Central memory CD8-positive, alpha-beta T cell (primary cell): Measurements from ENCODE around the gene MCAM.
A peak's percentile ranks its signal among the peaks of the same experiment; 100 is the strongest.

ENCODE experiments used
- ATAC-seq: fragments of 150-1000 bp; cut with Tn5 transposase; replicated peaks from 2 replicates; pipeline ENCODE4 v1.10.0; 2022; ENCODE audit warnings: mild to moderate bottlenecking, moderate FRiP score, moderate number of reproducible peaks; ENCODE audit not compliant: poor library complexity, severe bottlenecking; ENCODE audit errors: extremely low read depth
- DNase-seq, 2 donors: peaks; one replicate each; pipeline ENCODE4 v3.0.0; 2021; ENCODE audit warnings: low spot score in 2 of 2
- H3K27ac Mint-ChIP-seq: one replicate; pipeline ENCODE4 v1.8.0; 2022; ENCODE audit warnings: low read depth, mild to moderate bottlenecking, moderate library complexity, mixed read lengths
- H3K27me3 Mint-ChIP-seq: one replicate; pipeline ENCODE4 v1.8.0; 2022; ENCODE audit warnings: mixed read lengths
- H3K36me3 Mint-ChIP-seq: one replicate; pipeline ENCODE4 v1.8.0; 2022; ENCODE audit warnings: mild to moderate bottlenecking, moderate library complexity, mixed read lengths; ENCODE audit not compliant: insufficient read depth
- H3K4me1 Mint-ChIP-seq: one replicate; pipeline ENCODE4 v1.8.0; 2022; ENCODE audit warnings: mixed read lengths
- H3K4me3 Mint-ChIP-seq: one replicate; pipeline ENCODE4 v1.8.0; 2022; ENCODE audit warnings: mild to moderate bottlenecking, moderate library complexity, mixed read lengths
- H3K9me3 Mint-ChIP-seq: one replicate; pipeline ENCODE4 v1.8.0; 2022; ENCODE audit warnings: mixed read lengths

Gene MCAM

DNA sequence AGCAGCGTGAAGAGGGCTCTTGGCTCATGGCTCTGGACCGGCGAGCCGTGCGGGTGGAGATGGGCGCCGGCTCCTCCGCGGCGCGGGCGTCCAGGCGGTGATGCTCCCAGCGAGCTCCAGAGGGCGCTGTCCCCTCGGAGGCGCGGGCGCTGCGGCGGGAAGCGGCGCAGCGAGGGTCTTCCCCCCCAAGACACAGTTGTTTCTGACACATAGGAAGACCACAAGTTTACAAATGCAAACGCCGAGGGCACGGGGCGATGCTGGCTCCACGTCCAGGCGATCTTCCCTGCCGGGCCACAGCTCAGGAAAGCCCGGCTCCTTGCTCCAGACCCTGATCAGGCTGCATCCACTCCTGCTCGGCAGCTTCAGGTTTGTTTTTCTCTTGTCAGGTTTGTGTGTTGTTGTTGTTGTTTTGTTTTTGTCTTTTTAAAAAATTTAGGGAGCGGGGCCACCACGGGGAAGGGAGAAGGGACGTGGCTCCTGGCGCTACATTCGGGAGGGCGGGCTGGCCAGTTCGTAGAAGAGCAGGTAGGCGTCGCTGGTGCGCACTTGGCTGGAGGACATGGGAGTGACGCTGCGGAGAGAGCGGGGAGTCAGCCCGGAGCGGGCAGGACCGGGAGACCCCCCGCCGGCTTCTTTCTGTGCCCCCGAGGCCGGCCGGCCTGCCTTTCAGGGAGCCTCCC is 39.6 kb upstream of the MCAM start:
- peak; percentile 48 to 64 for DNase-seq
- peaks cover 51% of the 10 kb centered on the region for H3K27me3 Mint-ChIP-seq
- ATAC-seq = peak; percentile 92
- no peaks in the 10 kb centered on the region for H3K9me3 Mint-ChIP-seq
- H3K27ac Mint-ChIP-seq = peak overlapping the region; percentile 65
- peaks cover 10% of the 10 kb centered on the region for H3K4me1 Mint-ChIP-seq
- peak overlapping the region; percentile 87 for H3K4me3 Mint-ChIP-seq
- H3K36me3 Mint-ChIP-seq = peaks cover 6% of the 10 kb centered on the region

DNA sequence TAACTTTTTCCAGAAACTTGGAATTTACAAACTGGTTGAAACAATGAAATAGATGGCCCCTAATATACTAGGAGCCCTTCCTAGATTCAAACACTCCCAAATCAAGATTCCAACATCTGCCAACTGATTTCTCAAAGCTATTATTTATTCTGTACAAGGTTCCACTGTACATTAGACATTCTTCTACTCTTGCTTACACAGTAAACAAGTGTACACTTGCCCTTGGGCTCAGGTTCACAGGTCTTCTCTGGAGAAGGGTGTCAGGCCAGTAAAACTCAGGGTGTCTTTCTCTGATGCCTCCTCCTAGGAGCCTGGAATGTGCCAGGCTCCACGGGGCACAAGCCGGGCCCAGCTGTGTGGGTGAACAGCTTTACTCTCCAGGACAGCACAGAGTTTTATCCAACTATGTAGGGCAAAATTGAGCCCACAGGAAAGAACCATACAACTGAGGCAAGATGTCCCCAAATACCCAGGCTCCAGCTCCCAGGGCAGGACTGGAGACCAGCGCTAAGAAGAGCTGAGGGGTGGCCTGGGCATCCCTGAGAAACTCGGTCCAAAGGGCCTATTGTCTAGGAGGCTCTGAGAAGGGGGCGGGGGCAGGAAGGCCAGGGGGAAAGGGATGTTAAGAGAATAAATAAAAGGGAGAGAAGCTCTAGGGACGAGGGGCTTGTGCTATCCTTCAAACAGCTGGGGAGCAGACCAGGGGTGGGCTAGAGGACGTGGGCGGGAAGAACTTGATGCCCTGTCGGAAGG is 38.3 kb upstream of the MCAM start:
- Mint-ChIP-seq H3K27ac (no peak overlapping the region), H3K27me3 (peaks cover 60% of the 10 kb centered on the region), H3K4me1 (peaks cover 10% of the 10 kb centered on the region), H3K4me3 (peak overlapping the region; percentile 87), H3K36me3 (peaks cover 6% of the 10 kb centered on the region), H3K9me3 (no peaks in the 10 kb centered on the region)
- ATAC-seq (no peak), DNase-seq (no peak)

DNA sequence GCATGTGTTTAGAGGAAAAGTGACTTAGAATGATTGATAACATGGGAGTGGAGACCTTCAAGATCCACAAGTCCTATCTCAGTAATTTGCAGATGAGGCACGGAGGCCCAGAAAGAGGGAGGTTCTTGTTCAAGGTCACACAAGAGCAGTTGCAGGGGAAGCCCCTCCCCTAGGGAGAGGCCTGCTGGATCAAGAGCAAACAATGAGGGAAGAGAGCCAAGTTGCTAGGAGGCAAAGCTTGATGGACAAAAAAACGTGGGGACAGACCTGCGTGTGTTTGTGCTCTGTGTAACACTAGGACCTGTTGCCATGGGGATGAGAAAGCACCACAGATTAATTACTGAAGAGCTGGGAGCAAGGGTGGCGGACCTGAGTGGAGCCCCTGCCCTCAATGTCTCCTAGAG is 35.9 kb upstream of the MCAM start:
- no peaks in the 10 kb centered on the region for H3K9me3 Mint-ChIP-seq
- peaks cover 10% of the 10 kb centered on the region for H3K4me1 Mint-ChIP-seq
- no peak overlapping the region for H3K4me3 Mint-ChIP-seq
- peaks cover 6% of the 10 kb centered on the region for H3K36me3 Mint-ChIP-seq
- H3K27me3 Mint-ChIP-seq = peaks cover 59% of the 10 kb centered on the region
- H3K27ac Mint-ChIP-seq = no peak overlapping the region
- DNase-seq (no peak), ATAC-seq (no peak)

DNA sequence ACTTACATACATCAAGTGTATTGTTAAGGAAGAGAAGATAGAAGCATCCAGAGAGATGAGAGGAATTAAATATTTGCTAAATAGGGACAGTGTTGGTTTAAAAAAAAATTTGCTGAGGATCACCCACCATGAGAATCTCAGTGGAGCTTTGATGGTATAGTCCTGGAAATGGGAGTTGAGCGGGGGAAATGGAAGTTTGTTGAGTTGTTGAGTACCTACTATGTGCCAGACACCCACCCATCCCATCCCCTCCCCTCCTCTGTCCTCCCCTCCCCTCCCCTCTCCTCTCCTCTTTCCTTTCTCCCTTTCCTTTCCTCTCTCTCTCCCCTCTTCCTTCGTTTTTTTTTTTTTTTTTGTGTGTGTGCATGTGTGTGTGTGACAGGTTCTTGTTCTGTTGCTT is 34.3 kb upstream of the MCAM start:
- Mint-ChIP-seq H3K4me3 (no peak overlapping the region), H3K4me1 (peaks cover 4% of the 10 kb centered on the region), H3K27me3 (peaks cover 59% of the 10 kb centered on the region), H3K36me3 (peaks cover 3% of the 10 kb centered on the region), H3K9me3 (no peaks in the 10 kb centered on the region), H3K27ac (peak overlapping the region; percentile 52)
- DNase-seq (no peak), ATAC-seq (no peak)

DNA sequence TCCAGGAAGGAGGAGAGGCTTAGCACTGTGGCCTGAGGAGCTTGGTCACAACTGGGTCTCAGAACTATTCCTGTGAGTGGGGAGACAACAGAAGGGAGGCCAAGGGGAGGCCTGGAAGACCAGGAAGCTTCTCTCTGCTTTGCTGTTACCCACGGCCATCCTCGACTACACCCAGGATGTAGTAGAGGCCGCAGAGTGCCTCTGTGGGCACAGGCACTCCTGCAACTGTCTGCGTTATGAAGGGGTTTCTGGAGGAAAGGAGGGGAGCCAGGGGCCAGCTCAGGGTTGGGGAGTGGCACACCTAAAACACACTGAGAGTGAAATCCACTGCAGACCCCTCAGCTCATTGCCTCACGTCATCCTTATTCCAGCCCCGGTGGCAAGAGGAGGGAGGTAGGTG is 33.4 kb upstream of the MCAM start:
- ATAC-seq (no peak), DNase-seq (no peak)
- H3K4me1 Mint-ChIP-seq = no peaks in the 10 kb centered on the region
- no peak overlapping the region for H3K4me3 Mint-ChIP-seq
- no peak overlapping the region for H3K27ac Mint-ChIP-seq
- no peaks in the 10 kb centered on the region for H3K9me3 Mint-ChIP-seq
- H3K27me3 Mint-ChIP-seq = peaks cover 59% of the 10 kb centered on the region
- peaks cover 3% of the 10 kb centered on the region for H3K36me3 Mint-ChIP-seq

DNA sequence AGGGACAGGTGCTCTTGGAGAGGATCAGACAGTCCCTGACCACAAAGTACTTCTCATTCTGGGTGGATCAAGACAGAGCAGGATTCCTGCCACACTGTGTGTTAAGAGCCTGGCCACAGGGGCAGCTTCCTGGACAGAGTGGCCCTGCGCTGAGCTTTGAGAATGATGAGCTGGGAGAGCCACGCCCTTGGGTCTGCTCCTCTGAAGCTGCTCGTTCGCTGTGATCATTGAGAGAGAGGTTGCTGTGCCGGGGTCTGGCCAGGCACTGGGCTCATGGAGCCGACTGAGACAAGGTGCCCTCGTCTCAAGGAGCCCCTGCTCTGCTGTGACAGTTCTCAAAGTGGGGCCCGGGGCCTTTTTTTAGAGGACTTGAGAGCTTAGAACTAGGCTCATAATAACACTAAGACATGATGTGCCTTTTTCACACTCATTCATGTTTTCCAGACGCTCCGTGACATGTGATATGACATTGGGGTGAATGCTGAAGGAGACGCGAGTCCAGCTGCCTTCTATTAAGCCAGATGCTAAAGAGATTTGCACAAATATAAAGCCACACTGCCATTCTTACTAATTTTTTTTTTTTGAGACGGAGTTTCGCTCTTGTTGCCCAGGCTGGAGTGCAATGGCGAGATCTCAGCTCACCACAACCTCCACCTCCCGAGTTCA is 31.1 kb upstream of the MCAM start:
- DNase-seq (no peak), ATAC-seq (no peak)
- peaks cover 3% of the 10 kb centered on the region for H3K36me3 Mint-ChIP-seq
- no peaks in the 10 kb centered on the region for H3K9me3 Mint-ChIP-seq
- H3K27ac Mint-ChIP-seq = no peak overlapping the region
- no peak overlapping the region for H3K4me3 Mint-ChIP-seq
- peaks cover 73% of the 10 kb centered on the region for H3K27me3 Mint-ChIP-seq
- no peaks in the 10 kb centered on the region for H3K4me1 Mint-ChIP-seq

DNA sequence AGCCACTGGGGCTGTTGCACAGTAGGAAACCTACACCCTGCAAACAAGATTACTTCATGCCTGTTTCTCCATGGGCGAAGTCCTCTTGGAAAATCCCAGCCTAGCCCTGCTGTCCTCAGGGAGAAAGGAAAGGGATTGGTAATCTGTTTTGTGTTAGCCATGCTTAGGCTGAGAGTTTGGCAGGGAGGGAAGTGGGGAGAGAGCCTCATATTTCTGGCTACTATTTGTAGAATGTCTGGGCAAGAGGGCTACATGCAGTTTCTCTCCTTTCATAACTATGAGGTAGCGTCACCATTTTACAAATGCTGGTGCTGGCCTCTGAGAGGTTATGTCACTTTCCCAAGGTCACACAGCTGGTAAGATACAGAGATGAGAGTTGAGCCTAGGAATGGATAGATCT is 30.3 kb upstream of the MCAM start:
- H3K4me3 Mint-ChIP-seq = no peak overlapping the region
- H3K27me3 Mint-ChIP-seq = peaks cover 73% of the 10 kb centered on the region
- H3K4me1 Mint-ChIP-seq = no peaks in the 10 kb centered on the region
- H3K27ac Mint-ChIP-seq = no peak overlapping the region
- DNase-seq = no peak
- H3K9me3 Mint-ChIP-seq = no peaks in the 10 kb centered on the region
- no peak for ATAC-seq
- H3K36me3 Mint-ChIP-seq = peaks cover 3% of the 10 kb centered on the region

DNA sequence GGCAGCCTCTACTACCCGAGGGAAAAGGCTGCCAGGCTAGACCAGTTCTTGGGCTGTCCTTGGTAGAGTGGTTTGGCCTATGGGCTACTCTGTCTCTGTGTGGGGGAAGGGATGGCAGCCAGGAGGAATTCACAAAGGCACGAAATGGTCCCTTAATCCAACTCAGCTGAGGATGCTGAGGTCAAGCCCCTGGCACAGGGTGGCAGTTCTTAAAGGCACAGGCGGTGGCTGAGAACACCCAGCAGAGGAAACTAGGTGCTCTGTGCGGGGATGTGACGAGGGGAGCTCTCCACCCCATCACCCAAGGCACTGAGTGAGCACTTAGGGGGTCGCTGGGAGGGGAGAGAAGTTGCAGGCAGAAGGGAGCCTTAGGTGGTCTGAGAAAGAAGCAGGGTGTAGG is 29.7 kb upstream of the MCAM start, which contains the start of gene MFRP:
Gene MFRP (minus strand): TSS at position 101 of the 400 bp plus-strand sequence. CDS start 192 bp downstream, outside the sequence.
- DNase-seq = no peak
- no peak for ATAC-seq
- H3K4me3 Mint-ChIP-seq = no peak within 1 kb of the TSS
- no peaks in the 10 kb centered on the region for H3K36me3 Mint-ChIP-seq
- no peaks in the 10 kb centered on the region for H3K4me1 Mint-ChIP-seq
- H3K27ac Mint-ChIP-seq = no peak within 1 kb of the TSS
- no peaks in the 10 kb centered on the region for H3K9me3 Mint-ChIP-seq
- peaks cover 73% of the 10 kb centered on the region for H3K27me3 Mint-ChIP-seq

DNA sequence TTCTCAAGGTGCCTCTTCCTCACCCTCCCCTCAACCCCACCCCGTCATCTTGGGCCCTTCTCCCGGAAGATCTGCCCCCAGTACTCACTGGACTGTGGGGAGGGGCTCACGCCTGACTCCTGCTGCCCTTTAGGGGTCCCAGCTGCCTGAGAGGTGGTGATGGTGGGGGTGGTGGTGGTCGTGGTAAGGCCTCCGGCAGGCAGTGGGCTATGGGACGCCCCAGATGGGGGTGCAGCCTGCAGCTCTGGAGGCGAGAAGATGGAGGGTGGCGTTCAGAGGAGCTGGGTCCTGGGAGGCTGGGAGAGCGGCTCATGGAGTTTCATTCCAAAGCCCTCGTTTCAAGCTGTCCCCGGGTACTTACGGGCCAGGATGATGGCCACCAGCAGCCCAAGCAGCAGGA is 28.8 kb upstream of the MCAM start:
- Mint-ChIP-seq H3K9me3 (no peaks in the 10 kb centered on the region), H3K36me3 (peaks cover 2% of the 10 kb centered on the region), H3K4me3 (no peak overlapping the region), H3K4me1 (no peaks in the 10 kb centered on the region), H3K27me3 (peaks cover 73% of the 10 kb centered on the region), H3K27ac (no peak overlapping the region)
- DNase-seq (no peak), ATAC-seq (no peak)

DNA sequence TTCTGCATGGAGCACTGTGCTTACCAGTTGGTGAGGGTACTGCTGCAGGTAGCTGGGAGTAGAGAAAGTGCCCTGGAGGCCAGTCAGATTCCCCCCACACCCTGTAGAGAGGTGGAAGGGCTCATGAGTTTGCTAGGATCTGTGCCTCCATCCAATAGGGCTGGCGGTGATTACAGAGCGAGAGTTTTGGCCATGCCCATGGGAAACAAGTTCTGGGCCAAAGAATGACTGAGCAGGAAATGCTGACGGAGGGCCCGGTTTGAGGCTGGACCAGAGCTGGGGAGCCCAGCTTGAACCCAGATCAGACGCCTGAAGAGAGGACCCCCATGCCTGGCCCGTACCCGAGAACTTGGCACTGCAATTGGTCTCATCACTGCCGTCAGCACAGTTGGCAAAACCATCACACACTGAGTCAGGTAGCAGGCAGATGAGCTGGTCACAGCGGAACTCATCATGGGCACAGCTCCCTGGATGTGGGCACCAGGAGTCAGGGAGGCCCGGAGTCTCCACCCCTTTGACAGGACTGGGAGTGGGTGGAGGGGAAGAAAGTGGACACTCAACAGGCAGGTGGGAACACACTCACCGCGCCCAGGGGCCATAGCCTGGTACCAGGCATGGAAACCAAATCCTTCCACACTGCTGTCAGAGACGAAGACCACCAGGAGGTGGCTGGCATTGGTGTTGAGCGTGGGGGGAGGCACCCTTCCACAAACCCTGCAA is 27.5 kb upstream of the MCAM start:
- Mint-ChIP-seq H3K9me3 (no peaks in the 10 kb centered on the region), H3K4me3 (no peak overlapping the region), H3K27ac (no peak overlapping the region), H3K27me3 (peaks cover 77% of the 10 kb centered on the region), H3K4me1 (peaks cover under 1% of the 10 kb centered on the region), H3K36me3 (peaks cover 2% of the 10 kb centered on the region)
- DNase-seq = no peak
- ATAC-seq = no peak

DNA sequence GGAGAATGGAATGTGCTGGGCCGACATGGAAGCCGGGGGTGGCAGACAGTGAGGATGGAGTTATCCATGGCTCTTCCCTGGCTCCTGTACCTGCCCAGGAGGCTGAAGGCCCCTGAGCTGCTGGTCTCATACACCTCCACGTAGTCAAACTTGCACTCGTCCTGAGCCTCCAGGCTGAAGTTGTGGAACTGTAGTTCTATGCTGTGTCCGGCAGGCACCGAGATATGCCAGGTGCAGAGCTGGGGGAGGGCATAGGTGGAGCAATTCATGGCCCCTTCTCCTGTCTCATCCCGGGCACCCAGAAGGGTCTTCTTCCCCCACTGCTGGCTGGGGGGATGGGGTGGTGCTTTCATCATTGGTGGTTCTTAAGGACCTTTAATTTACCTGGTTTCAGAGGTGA is 26.8 kb upstream of the MCAM start:
- ATAC-seq = no peak
- Mint-ChIP-seq H3K9me3 (no peaks in the 10 kb centered on the region), H3K4me3 (no peak overlapping the region), H3K27me3 (peaks cover 84% of the 10 kb centered on the region), H3K4me1 (peaks cover 6% of the 10 kb centered on the region), H3K27ac (no peak overlapping the region), H3K36me3 (peaks cover 4% of the 10 kb centered on the region)
- DNase-seq = no peak

DNA sequence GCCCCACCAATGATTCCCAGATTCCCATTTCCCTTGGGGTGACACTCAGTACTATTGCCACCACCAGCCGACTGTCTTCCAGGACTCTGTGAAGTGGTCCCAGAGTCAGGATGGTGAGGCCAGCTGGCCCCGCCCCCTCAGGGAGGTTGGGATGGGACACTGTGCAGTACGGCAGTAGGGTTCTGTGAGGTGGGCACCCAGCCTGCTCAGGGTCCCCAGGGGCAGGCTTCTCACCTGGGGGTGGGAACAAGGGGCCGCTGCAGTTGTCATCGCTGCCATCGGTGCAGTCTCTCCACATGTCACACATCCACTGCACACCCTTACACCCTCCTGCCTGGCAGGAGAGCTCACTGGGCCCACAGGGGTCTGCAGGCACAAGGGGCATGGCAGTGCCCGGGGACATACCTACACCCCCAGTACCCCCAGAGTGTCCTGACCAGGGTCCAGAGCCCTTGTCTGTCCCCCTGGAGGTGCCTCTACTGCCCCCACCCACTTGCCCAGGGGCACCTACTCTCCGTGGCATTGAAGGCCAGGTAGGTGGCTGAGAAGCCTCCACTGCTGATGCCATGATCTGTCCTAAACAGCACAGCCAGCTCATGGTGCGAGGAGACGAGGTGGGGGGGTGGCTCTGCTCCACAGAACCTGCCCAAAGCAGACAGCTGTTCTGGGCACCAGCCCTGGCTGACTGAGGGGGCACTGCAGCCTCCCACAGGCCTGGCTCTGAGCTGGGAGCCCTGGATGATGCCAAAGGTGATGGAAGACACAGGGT is 25.6 kb upstream of the MCAM start:
- Mint-ChIP-seq H3K36me3 (peaks cover 4% of the 10 kb centered on the region), H3K27me3 (peaks cover 81% of the 10 kb centered on the region), H3K4me3 (no peak overlapping the region), H3K27ac (no peak overlapping the region), H3K4me1 (peaks cover 13% of the 10 kb centered on the region), H3K9me3 (no peaks in the 10 kb centered on the region)
- ATAC-seq = no peak
- no peak for DNase-seq
